K562 (cell line): ENCODE results near the gene GSG1L2. TPM values are rescaled to one million over a fixed set of nuclear protein-coding genes. Genes with fewer than 3 reads are reported as not detected.

Source experiments
- ATAC-seq: fragments of 200-7000 bp; cut with Tn5 transposase; 3 replicates; pipeline ENCODE4 v1.9.1; 2020; ENCODE audit warnings: moderate library complexity
- BruUV-seq: library from RNA; stranded (reverse); fragments of 400-500 nt; replicated peaks from 2 replicates; lab custom pipeline; 2021; lab: Mats Ljungman, UMichigan
- CTCF ChIA-PET: fragments of 300-600 bp; formaldehyde crosslinking; extraction: SDS; loops from one replicate; lab custom pipeline; 2021; ENCODE audit warnings: low intra/inter-chr PET ratio; lab: Yijun Ruan, JAX
- POLR2A ChIA-PET: fragments of 300-600, 350-650 bp; sonication (Branson Sonifier 250); formaldehyde crosslinking; extraction: SDS; loops from one replicate; lab custom pipeline; 2021; ENCODE audit warnings: antibody characterized with exemption, inconsistent platforms; lab: Yijun Ruan, JAX
- DNase-seq, 4 experiments: peaks; one replicate each; pipeline versions ENCODE4 v3.0.0 to v3.0.0-alpha.2; 2011 to 2018; ENCODE audit warnings: low spot score in 3 of 4, mixed read lengths in 3 of 4; ENCODE audit errors: extremely low read depth in 1 of 4
- FAIRE-seq: peaks from 2 replicates; lab custom pipeline; 2011; peaks lifted over from hg19 to GRCh38; lab: Jason Lieb, UNC
- H2AFZ ChIP-seq: 2 replicates; pipeline ENCODE4 v1.6.0; 2011; ENCODE audit warnings: low read depth, low read length, control low read depth, inconsistent platforms
- H3K27ac ChIP-seq: fragments of 200-600 bp; 3 replicates; pipeline ENCODE4 v1.8.0; 2011; ENCODE audit warnings: low read depth, mild to moderate bottlenecking, control low read depth, inconsistent platforms, low read length, moderate library complexity, mixed read lengths; ENCODE audit errors: extremely low read depth
- H3K27me3 ChIP-seq, 2 experiments: fragments of 300-600 bp in 1 of 2; 2 replicates in 1 of 2; 3 replicates in 1 of 2; pipeline versions ENCODE4 v1.6.0 to v1.8.0; 2011; ENCODE audit warnings: inconsistent platforms in 2 of 2, low read length in 2 of 2, mild to moderate bottlenecking in 1 of 2, mixed read lengths in 1 of 2, moderate library complexity in 1 of 2; ENCODE audit not compliant: control insufficient read depth in 2 of 2, insufficient read depth in 2 of 2
- H3K36me3 ChIP-seq: fragments of 300-600 bp; 3 replicates; pipeline ENCODE4 v1.8.0; 2011; ENCODE audit warnings: mild to moderate bottlenecking, low read length, inconsistent platforms; ENCODE audit not compliant: control insufficient read depth, insufficient read depth
- H3K4me1 ChIP-seq, 2 experiments: fragments of 200-600 bp in 1 of 2; replicated peaks in 1 of 2; 2 replicates in 1 of 2; 3 replicates in 1 of 2; pipeline versions ENCODE4 v1.5.1 to v1.8.0; 2011; ENCODE audit warnings: inconsistent platforms in 2 of 2, low read length in 2 of 2, mild to moderate bottlenecking in 1 of 2, mixed read lengths in 1 of 2, moderate library complexity in 1 of 2; ENCODE audit not compliant: control insufficient read depth in 2 of 2, insufficient read depth in 2 of 2
- H3K4me2 ChIP-seq: 2 replicates; pipeline ENCODE4 v1.6.1; 2011; ENCODE audit warnings: low read length, control low read depth, inconsistent platforms, mixed read lengths; ENCODE audit not compliant: insufficient read depth
- H3K4me3 ChIP-seq: fragments of 200-600 bp; sonication (generic), shearing (Covaris generic); 2 replicates; pipeline ENCODE4 v1.5.1; 2016; ENCODE audit warnings: control low read depth, inconsistent platforms
- H3K79me2 ChIP-seq: fragments of 200-600 bp; 3 replicates; pipeline ENCODE4 v1.8.0; 2011; ENCODE audit warnings: low read length, inconsistent platforms; ENCODE audit not compliant: control insufficient read depth, insufficient read depth
- H3K9ac ChIP-seq, 2 experiments: 2 replicates each; pipeline versions ENCODE4 v1.6.0 to v1.6.1; 2011; ENCODE audit warnings: low read depth in 2 of 2, low read length in 2 of 2, control low read depth in 1 of 2, inconsistent platforms in 1 of 2, mild to moderate bottlenecking in 1 of 2, mixed read lengths in 1 of 2; ENCODE audit not compliant: insufficient read depth in 1 of 2
- H3K9me1 ChIP-seq: one replicate; pipeline ENCODE4 v1.6.0; 2011; ENCODE audit warnings: inconsistent platforms, mild to moderate bottlenecking, low read length, moderate library complexity; ENCODE audit not compliant: control insufficient read depth, insufficient read depth
- H3K9me3 ChIP-seq: replicated peaks from 2 replicates; pipeline ENCODE4 v1.5.1; 2011; ENCODE audit warnings: low read depth, low read length, inconsistent platforms; ENCODE audit not compliant: control insufficient read depth, insufficient read depth
- H4K20me1 ChIP-seq: replicated peaks from 2 replicates; pipeline ENCODE4 v1.6.1; 2011; ENCODE audit warnings: low read length, inconsistent platforms, mixed read lengths; ENCODE audit not compliant: control insufficient read depth, insufficient read depth
- CBFB ChIP-seq: sonication (generic); formaldehyde crosslinking; IDR thresholded peaks from 2 replicates; pipeline ENCODE4 v1.4.0; 2020; ENCODE audit warnings: mild to moderate bottlenecking, missing genetic modification reagents
- CTBP1 ChIP-seq: fragments of 450-650 bp; IDR thresholded peaks from 2 replicates; pipeline ENCODE4 v1.6.1; 2016; ENCODE audit warnings: borderline replicate concordance
- EGR1 ChIP-seq: fragments of 450-650 bp; conservative IDR thresholded peaks from 2 replicates; pipeline ENCODE4 v1.6.1; 2017; ENCODE audit warnings: mild to moderate bottlenecking
- EP400 ChIP-seq: fragments of 450-650 bp; IDR thresholded peaks from 2 replicates; pipeline ENCODE4 v1.6.1; 2017; ENCODE audit warnings: antibody characterized with exemption, mild to moderate bottlenecking, moderate library complexity
- HDAC3 ChIP-seq: fragments of 450-650 bp; IDR thresholded peaks from 2 replicates; pipeline ENCODE4 v1.6.1; 2018; ENCODE audit warnings: borderline replicate concordance, mild to moderate bottlenecking, moderate library complexity; ENCODE audit not compliant: partially characterized antibody
- L3MBTL2 ChIP-seq: fragments of 450-650 bp; IDR thresholded peaks from 2 replicates; pipeline ENCODE4 v1.6.1; 2016; ENCODE audit warnings: mild to moderate bottlenecking, moderate library complexity
- MTA1 ChIP-seq: fragments of 450-650 bp; IDR thresholded peaks from 2 replicates; pipeline ENCODE4 v1.6.1; 2017; ENCODE audit warnings: borderline replicate concordance
- NCOA4 ChIP-seq: fragments of 450-650 bp; IDR thresholded peaks from 2 replicates; pipeline ENCODE4 v1.6.1; 2018; ENCODE audit warnings: mild to moderate bottlenecking; ENCODE audit not compliant: partially characterized antibody
- POLR2AphosphoS2 ChIP-seq: IDR thresholded peaks from 2 replicates; pipeline ENCODE4 v1.6.1; 2012; ENCODE audit warnings: low read length, improper control_type of control experiment
- RNF219 ChIP-seq: fragments of 250-450 bp; sonication (Bioruptor Pico); IDR thresholded peaks from 2 replicates; pipeline ENCODE4 v1.5.0; 2022; ENCODE audit warnings: mild to moderate bottlenecking
- ZBTB7A ChIP-seq: IDR thresholded peaks from 2 replicates; pipeline ENCODE4 v1.6.1; 2011; ENCODE audit warnings: low read depth, mild to moderate bottlenecking, low read length, moderate library complexity, borderline replicate concordance; ENCODE audit not compliant: control insufficient read depth
- ZKSCAN3 ChIP-seq: fragments of 250-450 bp; sonication (Bioruptor Pico); IDR thresholded peaks from 2 replicates; pipeline ENCODE4 v1.4.0; 2020
- ZNF121 ChIP-seq: sonication (generic); formaldehyde crosslinking; conservative IDR thresholded peaks from 2 replicates; pipeline ENCODE4 v1.8.0; 2022; ENCODE audit warnings: missing genetic modification reagents
- ZNF134 ChIP-seq: fragments of 250-450 bp; sonication (Bioruptor Pico); conservative IDR thresholded peaks from 2 replicates; pipeline ENCODE4 v1.4.0; 2020
- ZNF232 ChIP-seq: sonication (generic); formaldehyde crosslinking; IDR thresholded peaks from 2 replicates; pipeline ENCODE4 v1.8.0; 2022; ENCODE audit warnings: mild to moderate bottlenecking, missing genetic modification reagents
- WGBS: fragments of 100-300 bp; shearing (Covaris generic); methylation state at CpG from one replicate; pipeline ENCODE4 v1.1.6; 2016; ENCODE audit warnings: low coverage, mixed read lengths; ENCODE audit not compliant: insufficient coverage; ENCODE audit errors: missing lambda C conversion rate; 5-methylcytosine and 5-hydroxymethylcytosine counted together
- in situ Hi-C: fragments of 300-500 bp; cut with MboI; formaldehyde crosslinking; loops from 4 replicates; pipeline ENCODE4 v1.15.0; 2018; ENCODE audit warnings: inconsistent platforms, mixed read lengths
- intact Hi-C: fragments of 100-400 bp; cut with micrococcal nuclease; formaldehyde crosslinking; loops from 2 replicates; pipeline ENCODE4 v1.14.2; 2022
- polyA plus RNA-seq, 8 experiments: library from polyadenylated mRNA; depleted of rRNA in 4 of 8; stranded (reverse) in 5 of 8; unstranded in 3 of 8; fragments of >200 nt; fragmentation: Nextera tagmentation in 2 of 8; fragmentation: Illumina TruSeq in 1 of 8; extraction: Ambion mirVana in 2 of 8; extraction: Trizol in 1 of 8; gene quantifications; 2 replicates each; pipeline versions ENCODE4 v1.2.1 to v1.2.3, GENCODE V29; 2011 to 2014; ENCODE audit warnings: inconsistent platforms in 1 of 8, missing spikeins in 1 of 8
- total RNA-seq, 7 experiments: library from RNA; depleted of rRNA in 6 of 7; stranded (reverse); fragments of >200 nt in 6 of 7; fragmentation: Illumina TruSeq in 2 of 7; extraction: Trizol in 2 of 7; gene quantifications; 2 replicates each; pipeline versions ENCODE4 v1.2.1 to v1.2.3, GENCODE V29; 2011 to 2021; ENCODE audit warnings: low replicate concordance in 1 of 7

Gene GSG1L2
- total and polyA plus RNA-seq, 9 of the 15 experiments (the other 6 are each of a cell fraction or from before 2014, with no cell fraction given), result not detected

- in situ Hi-C loops (no loop called here), intact Hi-C loops (no loop called here)
- TF ChIP-seq RNF219 (CRISPR knock-in tag) (no peak), ZKSCAN3 (CRISPR knock-in tag) (no peak), EGR1 (no peak), ZBTB7A (no peak), EP400 (no peak), CBFB (CRISPR knock-in tag) (no peak), HDAC3 (no peak), L3MBTL2 (no peak), ZNF134 (no peak), ZNF121 (CRISPR knock-in tag) (no peak), MTA1 (no peak), POLR2AphosphoS2 (no peak), ZNF232 (CRISPR knock-in tag) (no peak), CTBP1 (no peak), NCOA4 (no peak)
- no peaks in the 10 kb centered on the region; a peak in 1 of 5 replicates for H3K27me3 ChIP-seq
- WGBS, result 0% methylated on average over 4 of the region's 4 CpGs
- H3K9me3 ChIP-seq, result no peaks in the 10 kb centered on the region
- no peaks in the 10 kb centered on the region for H3K9me1 ChIP-seq
- H3K9ac ChIP-seq, result no peak overlapping the region
- no peaks in the 10 kb centered on the region for H3K36me3 ChIP-seq
- FAIRE-seq, result no peak
- H3K4me1 ChIP-seq, result no peaks in the 10 kb centered on the region
- no TSS peak for BruUV-seq
- H3K4me2 ChIP-seq, result no peak overlapping the region
- no peak overlapping the region for H3K27ac ChIP-seq
- ChIA-PET POLR2A (interaction anchor here (0.6 to 0.7 kb wide), 2 partner anchors 11 to 144 kb away, joined by 3 read pairs; no protein-coding TSS in a partner anchor), CTCF (no interaction called here)
- H4K20me1 ChIP-seq, result no peaks in the 10 kb centered on the region
- no peak overlapping the region for H3K4me3 ChIP-seq
- no peak for DNase-seq
- ATAC-seq, result no peak
- no peak overlapping the region for H2AFZ ChIP-seq
- H3K79me2 ChIP-seq, result no peaks in the 10 kb centered on the region
Observed at GRCh38 chr17:9845306-9845705, 23.4 kb upstream of the GSG1L2 start.
